ENCODE data around the gene KCNH5.
"Not testable (repeated sequence)": the region's sequence is repeated elsewhere in the genome, so short reads cannot be mapped to it uniquely, and the experiment has no call there.

KCNH5 gene

GRCh38 chr14:62886461-62886860 lies 158.8 kb downstream of the KCNH5 start:
- no peak for DNase-seq (ENCODE audit: low read depth in 2 of 2)

GRCh38 chr14:62885451-62885850 lies 159.8 kb downstream of the KCNH5 start:
- DNase-seq (ENCODE audit: low read depth in 2 of 2): no peak

- DNase-seq (ENCODE audit: low read depth in 2 of 2): no peak
Observed at GRCh38 chr14:62882967-62883366, 162.3 kb downstream of the KCNH5 start.

GRCh38 chr14:62866376-62866775 lies 178.9 kb downstream of the KCNH5 start:
- no peak for DNase-seq (ENCODE audit: low read depth in 2 of 2)

GRCh38 chr14:62864588-62864987 lies 180.7 kb downstream of the KCNH5 start:
- DNase-seq (ENCODE audit: low read depth in 2 of 2): no peak

GRCh38 chr14:62858011-62858410 lies 187.2 kb downstream of the KCNH5 start:
- not testable (repeated sequence) for DNase-seq (ENCODE audit: low read depth in 2 of 2)

GRCh38 chr14:62854951-62855350 lies 190.3 kb downstream of the KCNH5 start:
- DNase-seq (ENCODE audit: low read depth in 2 of 2): no peak

GRCh38 chr14:62847168-62847567 lies 198.1 kb downstream of the KCNH5 start:
- no peak for DNase-seq (ENCODE audit: low read depth in 2 of 2)

GRCh38 chr14:62844546-62844945 lies 200.7 kb downstream of the KCNH5 start:
- no peak for DNase-seq (ENCODE audit: low read depth in 2 of 2)

GRCh38 chr14:62824086-62824485 lies 221.2 kb downstream of the KCNH5 start:
- DNase-seq (ENCODE audit: low read depth in 2 of 2): no peak

GRCh38 chr14:62819931-62820330 lies 225.3 kb downstream of the KCNH5 start:
- no peak for DNase-seq (ENCODE audit: low read depth in 2 of 2)

- no peak for DNase-seq (ENCODE audit: low read depth in 2 of 2)
Observed at GRCh38 chr14:62807636-62808035, 237.6 kb downstream of the KCNH5 start.

- DNase-seq (ENCODE audit: low read depth in 2 of 2): no peak
Observed at GRCh38 chr14:62800577-62800976, 244.7 kb downstream of the KCNH5 start.

GRCh38 chr14:62796431-62796830 lies 248.8 kb downstream of the KCNH5 start:
- no peak for DNase-seq (ENCODE audit: low read depth in 2 of 2)

- DNase-seq (ENCODE audit: low read depth in 2 of 2): no peak
Observed at GRCh38 chr14:62792578-62792977, 252.7 kb downstream of the KCNH5 start.

- DNase-seq (ENCODE audit: low read depth in 2 of 2): not testable (repeated sequence)
Observed at GRCh38 chr14:62781328-62781727, 263.9 kb downstream of the KCNH5 start.

- no peak for DNase-seq (ENCODE audit: low read depth in 2 of 2)
Observed at GRCh38 chr14:62778852-62779251, 266.4 kb downstream of the KCNH5 start.

- no peak for DNase-seq (ENCODE audit: low read depth in 2 of 2)
Observed at GRCh38 chr14:62778310-62778709, 266.9 kb downstream of the KCNH5 start.

GRCh38 chr14:62777510-62777909 lies 267.7 kb downstream of the KCNH5 start:
- no peak for DNase-seq (ENCODE audit: low read depth in 2 of 2)

- no peak for DNase-seq (ENCODE audit: low read depth in 2 of 2)
Observed at GRCh38 chr14:62776300-62776699, 269.0 kb downstream of the KCNH5 start.

- DNase-seq (ENCODE audit: low read depth in 2 of 2): no peak
Observed at GRCh38 chr14:62768753-62769152, 276.5 kb downstream of the KCNH5 start.

GRCh38 chr14:62763951-62764350 lies 281.3 kb downstream of the KCNH5 start:
- no peak for DNase-seq (ENCODE audit: low read depth in 2 of 2)

- DNase-seq (ENCODE audit: low read depth in 2 of 2): no peak
Observed at GRCh38 chr14:62759796-62760195, 285.5 kb downstream of the KCNH5 start.

GRCh38 chr14:62746881-62747280 lies 298.4 kb downstream of the KCNH5 start:
- not testable (repeated sequence) for DNase-seq (ENCODE audit: low read depth in 2 of 2)

GRCh38 chr14:62745496-62745895 lies 299.8 kb downstream of the KCNH5 start:
- no peak for DNase-seq (ENCODE audit: low read depth in 2 of 2)

All from fibroblast of skin of left biceps (primary cell).